NCI-H345 treated with DMSO at 0.1 percent for 48 hours (cell line): Measurements from ENCODE around the gene IL1RAPL2.
"Not testable (repeated sequence)": the region's sequence is repeated elsewhere in the genome, so short reads cannot be mapped to it uniquely, and the experiment has no call there.

Source experiments
- DNase-seq: peaks from one replicate; lab custom pipeline; 2025; ENCODE audit not compliant: unreplicated experiment; lab: John Stamatoyannopoulos, UW

IL1RAPL2 gene

DNA sequence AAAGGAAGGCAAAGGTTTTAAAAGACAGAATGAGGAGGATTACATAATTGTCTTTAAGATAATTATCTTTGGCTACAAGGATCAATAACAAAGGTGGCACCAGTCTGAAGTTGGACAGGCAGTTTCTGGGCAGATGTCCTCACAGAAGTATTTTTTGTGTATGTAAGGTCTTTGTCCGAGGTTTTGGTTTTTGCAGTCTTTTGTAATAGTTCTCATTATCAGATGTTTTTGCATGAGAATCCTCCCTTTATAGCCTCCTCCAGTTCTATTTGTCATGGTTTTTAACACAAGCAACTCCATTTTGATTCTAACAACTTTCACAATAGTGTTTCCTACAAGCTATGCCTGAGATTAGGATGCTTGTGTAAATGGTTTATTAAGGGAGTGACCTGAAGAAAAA is 286.2 kb downstream of the IL1RAPL2 start:
- no peak for DNase-seq

DNA sequence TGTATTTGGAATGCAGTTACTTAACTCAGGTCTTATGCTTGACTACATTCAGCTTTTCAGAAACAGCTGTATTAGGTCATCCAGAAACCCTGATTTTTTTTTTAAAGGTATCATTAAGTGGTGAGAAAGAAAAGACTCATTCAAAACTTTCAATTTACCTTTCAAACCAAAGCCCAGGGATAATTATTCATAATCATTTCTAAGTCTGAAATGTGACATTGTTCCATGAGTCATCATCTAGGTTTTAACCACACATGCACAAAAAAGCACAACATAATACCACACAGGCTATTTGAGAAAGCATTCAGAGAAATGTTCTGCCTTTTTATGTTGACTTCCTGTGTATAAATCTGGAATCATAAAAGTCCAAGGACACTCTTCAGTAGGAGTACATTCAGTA is 288.2 kb downstream of the IL1RAPL2 start:
- no peak for DNase-seq

DNA sequence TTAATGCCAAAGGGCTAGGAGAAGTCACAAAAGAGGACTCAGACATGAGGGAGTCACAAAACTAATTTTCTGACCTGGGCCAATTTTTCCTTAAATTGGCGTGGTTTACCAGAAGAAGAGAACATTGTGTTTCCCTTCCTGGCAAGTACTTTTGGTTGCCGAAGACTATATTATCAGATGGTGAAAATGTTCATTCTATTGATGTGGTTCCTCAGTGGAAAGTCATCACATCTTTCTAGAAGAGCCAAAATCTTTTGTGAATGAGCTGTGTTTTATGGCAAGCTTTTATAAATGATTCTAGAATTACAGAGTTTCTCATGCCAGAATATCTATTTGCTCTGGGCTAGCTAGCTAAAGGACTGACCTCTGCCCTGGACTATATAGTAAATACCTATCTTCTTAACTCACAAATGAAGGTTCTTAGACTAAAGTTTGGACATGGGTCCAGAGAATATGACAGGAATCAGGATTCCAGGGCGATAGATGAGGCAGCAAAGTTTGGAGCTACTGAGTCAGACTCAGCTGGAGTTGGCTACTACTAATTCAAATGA is 288.9 kb downstream of the IL1RAPL2 start:
- no peak for DNase-seq

DNA sequence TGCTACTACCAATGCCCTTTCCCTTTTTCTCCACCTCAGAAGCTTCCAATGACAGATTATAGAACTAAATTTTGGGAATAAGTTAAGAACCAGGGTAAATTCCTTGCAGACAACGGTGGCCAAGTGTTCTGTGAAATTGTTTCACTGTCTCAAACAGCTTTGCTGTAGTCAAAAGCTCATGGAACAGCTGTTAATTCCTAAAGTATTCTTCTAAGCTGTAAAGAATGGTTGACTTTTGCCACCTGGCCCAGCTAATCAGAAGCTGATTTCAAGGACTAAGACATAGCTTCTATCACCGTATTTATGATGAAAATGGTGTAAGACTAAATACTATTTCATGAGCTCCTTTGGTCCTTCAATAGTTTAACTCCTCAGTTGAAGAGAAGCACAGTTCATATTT is 297.5 kb downstream of the IL1RAPL2 start:
- DNase-seq: no peak

DNA sequence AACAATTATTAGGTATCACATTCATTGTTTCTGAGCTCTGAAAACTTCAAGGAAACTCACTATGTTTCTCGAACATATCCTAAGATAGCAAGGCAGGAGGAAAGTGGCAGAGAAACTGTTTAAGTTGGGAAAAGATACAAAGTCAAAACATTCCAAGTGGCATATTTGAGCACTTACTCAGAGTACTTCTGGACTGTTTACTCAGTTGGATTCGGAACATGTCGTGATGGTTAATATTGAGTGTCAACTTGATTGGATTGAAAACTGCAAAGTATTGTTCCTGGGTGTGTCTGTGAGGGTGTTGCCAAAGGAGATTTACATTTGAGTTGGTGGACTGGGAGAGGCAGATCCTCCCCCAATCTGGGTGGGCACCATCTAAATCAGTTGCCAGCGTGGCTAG is 298.3 kb downstream of the IL1RAPL2 start:
- no peak for DNase-seq

DNA sequence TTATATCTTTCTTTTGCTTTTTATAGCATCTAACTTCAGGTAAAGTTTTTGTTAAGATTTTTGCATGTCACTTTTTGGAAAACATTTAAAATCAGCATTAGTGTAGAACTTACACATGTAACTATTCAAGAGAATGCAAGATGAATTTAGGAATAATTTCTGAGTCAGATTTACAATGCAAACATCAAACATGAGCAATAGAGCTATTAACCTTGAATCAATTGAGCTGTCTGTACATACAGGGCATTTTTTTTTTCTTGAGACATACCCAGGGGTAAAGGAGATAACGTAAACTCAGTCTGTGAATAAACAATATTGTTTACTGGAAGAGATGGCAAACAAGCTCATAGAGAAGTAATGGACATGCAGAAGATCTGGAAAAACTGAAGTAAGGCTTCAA is 311.5 kb downstream of the IL1RAPL2 start:
- DNase-seq: no peak

DNA sequence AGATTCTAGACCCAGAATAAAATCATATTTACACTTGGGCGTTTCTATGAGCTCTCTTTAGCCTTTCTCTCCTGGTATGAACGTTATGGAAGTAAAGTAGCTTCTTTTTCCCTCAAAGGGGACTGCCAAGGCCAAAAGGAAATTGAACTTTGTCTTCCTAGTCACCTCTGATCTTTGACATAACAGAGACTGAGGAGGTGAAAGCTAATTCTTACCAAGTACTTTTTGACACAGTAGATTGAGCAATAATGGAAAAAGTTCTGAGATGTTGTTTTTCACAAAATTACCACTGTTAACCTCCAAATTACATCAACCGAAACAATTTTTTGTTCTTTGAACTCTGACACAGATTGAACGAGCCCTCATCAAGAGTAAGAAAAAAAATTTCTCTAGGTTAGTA is 336.1 kb downstream of the IL1RAPL2 start:
- DNase-seq: no peak

DNA sequence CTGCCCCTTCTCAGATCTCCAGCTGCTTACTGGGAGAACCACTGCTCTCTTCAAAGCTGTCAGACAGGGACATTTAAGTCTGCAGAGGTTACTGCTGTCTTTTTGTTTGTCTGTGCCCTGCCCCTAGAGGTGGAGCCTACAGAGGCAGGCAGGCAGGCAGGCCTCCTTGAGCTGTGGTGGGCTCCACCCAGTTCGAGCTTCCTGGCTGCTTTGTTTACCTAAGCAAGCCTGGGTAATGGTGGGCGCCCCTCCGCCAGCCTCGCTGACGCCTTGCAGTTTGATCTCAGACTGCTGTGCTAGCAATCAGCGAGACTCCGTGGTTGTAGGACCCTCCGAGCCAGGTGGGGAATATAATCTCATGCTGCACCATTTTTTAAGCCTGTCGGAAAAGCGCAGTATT is 343.7 kb downstream of the IL1RAPL2 start:
- not testable (repeated sequence) for DNase-seq

DNA sequence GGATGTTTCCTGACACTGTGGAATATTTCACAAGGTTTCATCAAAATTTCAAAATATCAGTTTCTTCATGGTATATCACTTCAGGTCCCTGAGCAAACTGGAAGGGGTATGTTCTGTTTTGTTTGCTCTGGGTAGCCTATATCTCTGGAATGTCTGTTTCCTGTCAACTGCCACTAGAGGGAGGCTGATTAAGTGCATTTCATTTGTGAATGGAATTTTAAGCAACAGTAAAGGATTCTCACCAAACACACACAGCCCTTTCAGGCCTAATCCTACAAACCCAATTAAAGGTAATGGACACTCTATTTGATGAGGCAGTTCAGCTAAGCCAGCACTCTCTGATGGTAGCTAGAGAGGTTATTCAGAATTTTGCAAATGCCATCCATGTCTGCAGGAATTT is 347.3 kb downstream of the IL1RAPL2 start:
- no peak for DNase-seq

DNA sequence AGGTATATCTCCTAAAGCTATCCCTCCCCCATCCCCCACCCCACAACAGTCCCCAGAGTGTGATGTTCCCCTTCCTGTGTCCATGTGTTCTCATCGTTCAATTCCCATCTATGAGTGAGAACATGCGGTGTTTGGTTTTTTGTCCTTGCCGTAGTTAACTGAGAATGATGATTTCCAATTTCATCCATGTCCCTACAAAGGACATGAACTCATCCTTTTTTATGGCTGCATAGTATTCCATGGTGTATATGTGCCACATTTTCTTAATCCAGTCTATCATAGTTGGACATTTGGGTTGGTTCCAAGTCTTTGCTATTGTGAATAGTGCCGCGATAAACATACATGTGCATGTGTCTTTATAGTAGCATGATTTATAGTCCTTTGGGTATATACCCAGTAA is 348.7 kb downstream of the IL1RAPL2 start:
- DNase-seq: not testable (repeated sequence)

DNA sequence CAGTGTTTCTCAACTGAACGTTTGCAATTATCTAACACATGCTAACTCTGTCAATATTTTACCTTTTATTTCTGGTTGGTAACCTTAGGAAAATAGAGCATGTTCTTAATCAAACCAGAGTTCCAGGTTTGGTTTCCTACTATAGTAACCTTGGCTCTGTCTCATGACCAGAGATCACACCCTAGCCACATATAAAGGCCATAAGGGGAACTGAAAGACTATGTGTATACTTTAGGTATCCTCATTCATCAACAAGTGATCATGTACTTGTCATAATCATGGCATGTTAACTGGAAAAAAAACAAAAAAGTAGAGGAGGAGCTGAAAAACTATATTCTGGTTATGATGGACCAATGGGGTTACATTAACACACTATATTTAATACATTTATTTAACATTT is 352.1 kb downstream of the IL1RAPL2 start:
- DNase-seq: no peak

DNA sequence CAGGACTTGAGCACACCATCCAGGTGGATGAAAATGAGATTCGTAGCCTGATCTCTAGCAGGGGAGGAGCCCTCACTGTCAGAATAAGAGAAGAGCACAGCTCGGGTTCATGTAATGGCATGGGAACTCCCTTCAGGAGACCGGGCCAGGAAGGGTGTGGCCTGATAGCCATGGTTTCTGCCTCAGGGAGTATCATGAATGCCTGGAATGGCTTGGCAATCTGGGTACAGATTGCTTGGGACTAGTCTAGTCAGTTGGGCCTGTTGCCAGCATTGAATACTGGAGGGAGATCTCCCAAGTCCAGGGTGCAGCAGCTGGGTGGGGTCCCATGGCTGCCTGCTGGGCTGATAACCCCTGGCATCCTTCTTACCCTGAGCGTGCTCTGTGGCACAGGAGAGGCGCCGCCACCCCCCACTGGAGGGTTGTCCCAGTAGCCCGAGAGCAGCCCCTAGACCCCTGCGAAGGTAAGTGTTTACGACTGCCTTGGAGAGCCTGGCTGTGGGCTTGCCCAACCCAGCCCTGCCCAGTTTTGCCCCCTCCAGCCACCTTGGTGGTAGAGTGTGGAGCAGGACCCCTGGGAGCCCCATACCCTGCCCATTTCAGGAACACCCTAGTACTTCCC is 355.7 kb downstream of the IL1RAPL2 start:
- DNase-seq: no peak

DNA sequence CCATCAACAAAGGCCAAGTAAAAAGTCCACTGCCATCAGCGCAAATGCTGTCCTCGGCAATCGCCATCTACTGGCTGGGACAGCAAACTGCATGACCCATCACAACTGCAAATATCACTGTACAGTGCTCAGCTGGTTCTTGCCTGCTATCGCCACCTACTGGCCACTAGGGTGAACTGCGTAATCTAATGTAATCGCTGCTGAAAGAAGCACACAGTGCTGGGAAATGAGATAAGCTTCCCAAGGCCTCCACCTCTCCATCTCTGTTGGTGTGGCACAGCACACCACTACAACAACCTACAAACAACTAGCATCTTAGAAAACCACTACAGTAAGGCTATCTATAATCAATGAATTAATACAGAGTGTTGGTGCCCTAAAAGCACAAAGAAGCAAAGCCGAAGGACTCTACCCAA is 356.2 kb downstream of the IL1RAPL2 start:
- peak; percentile 0 for DNase-seq

DNA sequence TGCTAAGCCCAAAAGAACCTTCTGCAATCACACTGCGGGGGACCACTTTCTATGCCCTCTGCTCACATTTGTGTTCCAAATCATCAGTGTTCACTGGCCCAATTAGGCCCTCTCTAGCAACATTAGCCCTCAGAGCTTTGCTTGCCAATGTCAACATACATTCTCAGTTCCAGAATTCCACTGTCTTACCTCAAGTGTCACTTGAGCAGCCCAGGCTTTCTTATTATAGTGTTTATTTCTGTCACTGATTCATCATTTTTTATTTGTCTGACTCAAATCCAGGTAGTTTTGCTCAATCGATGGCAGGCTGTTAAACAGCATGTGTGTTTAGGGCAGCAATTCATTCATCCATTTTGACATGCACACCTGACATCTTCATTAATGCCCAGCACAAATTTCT is 363.3 kb downstream of the IL1RAPL2 start:
- DNase-seq: no peak

DNA sequence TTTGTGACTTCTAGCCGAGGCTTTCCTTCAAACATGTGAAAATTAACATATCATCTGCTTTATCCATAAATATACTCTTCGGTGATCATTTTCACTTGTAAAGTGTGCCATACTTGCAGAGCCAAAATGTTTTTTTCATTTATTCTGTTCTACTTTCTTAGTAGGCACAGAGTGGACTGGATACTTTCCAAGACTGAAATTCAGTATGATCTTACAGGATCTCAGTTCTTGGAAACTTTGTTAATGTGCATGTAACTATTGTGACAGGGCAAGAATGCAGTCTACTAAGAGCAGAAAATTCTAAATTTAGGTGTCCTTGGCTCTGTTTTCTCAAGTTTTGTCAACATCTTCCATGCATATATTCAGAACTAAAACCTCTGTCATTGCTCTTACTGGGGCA is 369.6 kb downstream of the IL1RAPL2 start:
- no peak for DNase-seq

DNA sequence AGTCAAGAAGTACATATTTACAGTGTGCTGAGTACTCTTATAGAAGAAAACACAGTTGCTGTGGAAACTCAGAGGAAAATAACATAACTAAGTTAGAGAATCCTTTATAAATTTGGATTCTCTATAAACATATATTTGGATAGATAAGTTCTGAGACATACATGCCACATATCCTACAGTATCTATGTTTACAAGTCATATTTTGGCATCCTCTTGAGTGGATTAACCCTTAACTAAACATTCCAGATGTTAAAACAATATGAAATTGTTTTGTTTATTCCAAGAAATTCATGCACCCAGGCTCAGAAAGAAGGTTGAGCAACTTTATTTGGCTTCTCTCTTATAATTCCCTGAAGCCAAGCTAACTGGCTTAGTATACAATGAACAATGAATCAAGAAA is 387.3 kb downstream of the IL1RAPL2 start:
- no peak for DNase-seq

DNA sequence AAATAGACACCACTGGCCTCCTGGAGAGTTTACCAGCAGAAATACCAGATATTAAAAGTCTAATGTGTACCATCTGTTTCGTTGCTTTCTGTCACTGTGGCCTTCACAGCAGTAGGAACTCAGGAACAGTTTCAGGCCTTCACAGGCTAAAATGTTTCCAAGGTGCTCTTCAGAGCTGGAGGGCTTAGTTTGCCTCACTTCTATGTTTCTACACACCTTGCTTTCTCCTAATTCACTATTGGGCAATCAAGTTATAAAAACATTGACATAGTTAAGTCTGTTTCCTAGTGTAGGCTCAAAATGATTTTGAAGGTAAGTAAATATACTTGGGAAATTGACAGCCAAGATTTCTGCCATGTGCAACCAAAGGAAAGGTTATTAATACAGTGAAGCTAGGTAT is 395.9 kb downstream of the IL1RAPL2 start:
- DNase-seq: no peak

DNA sequence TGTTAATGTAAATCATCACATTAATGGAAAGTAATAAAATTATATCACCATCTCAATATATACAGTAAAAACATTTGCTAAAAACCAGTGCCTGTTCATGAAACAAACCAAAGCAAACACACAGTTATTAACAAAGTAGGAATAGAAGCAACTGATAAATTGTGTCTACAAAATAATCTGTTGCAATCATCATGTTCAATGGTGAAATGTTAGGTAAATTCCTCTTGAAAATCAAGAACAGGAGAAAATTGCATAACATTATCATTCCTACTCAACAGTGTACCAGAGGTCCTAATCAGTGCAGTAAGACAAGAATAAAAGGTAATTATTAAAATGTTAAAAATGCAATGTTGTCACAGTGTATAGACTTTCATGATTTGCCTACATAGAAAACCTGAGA is 402.2 kb downstream of the IL1RAPL2 start:
- DNase-seq: no peak

DNA sequence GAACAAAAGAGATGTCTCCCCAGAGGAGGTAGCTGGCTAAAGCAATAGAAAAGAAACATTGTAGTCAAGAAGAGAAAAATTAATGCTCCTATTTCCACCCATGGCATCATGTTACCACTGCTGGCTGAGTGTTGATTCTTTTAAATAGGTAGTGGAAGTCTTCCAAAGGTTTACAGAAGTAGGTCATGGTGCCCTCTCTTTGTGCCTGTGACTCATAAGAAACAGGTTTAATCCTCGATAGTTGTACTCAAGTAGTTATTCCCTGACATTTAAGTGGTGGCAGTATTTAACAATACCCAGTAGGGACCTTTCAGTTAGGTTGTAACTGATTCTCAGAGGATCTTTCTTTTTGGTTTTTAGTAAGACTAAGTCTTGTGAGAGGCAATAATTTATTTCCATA is 406.7 kb downstream of the IL1RAPL2 start:
- no peak for DNase-seq

DNA sequence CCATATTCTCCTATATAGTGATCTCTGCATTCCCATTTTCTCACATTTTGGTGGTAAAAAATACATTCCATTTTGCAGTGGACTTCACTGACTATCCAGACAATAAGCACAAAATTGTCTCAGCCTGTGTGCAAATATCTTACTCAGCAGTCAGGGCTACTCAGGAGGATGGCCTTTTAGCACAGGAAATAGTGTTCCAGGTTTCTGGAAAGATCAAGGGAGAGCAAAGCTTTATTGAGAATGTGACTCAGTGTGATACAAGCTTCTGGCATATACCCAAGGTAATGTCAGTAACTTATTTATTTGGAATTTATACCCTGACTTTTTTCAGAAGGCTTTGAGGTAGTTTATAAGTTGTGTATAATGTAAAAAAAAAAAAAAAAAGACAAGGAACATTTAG is 421.1 kb downstream of the IL1RAPL2 start:
- DNase-seq: no peak

DNA sequence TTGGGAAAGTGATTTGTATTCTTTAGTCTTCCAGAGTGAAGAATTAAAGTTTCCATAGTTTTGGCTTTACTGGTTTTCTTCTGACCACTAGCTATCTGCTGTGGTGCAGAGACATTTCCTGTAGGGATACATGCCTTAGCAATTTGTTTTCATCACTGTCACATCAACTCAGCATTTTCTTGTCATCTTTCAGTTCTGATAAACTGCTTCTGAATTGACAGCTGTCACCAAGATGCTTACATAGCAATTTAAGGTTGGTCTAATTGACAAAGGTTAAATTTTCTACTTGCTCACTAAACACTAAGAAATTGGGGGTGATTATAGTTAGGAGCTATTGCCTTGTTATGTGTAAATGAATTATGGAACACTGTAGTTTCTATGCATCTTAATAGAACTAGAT is 422.0 kb downstream of the IL1RAPL2 start:
- no peak for DNase-seq

DNA sequence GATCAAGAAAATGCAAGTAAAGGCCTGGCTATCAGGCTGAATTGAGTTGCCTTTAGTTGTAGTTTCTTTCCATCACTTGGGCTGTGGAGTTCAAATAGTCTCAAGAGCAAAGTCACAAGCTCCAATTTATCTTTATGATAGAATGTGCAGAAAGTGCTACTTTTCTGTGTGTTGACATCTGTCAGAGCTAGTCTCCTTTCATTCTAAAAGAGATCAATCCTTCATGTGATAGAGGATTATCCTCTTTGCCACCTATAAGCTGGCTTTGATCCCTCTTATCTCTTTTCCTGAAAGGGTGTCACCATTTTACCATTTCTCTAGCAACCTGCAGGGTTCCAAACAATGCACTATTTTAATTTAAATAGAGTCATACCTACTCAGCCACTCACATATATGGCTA is 429.5 kb downstream of the IL1RAPL2 start:
- DNase-seq: no peak

DNA sequence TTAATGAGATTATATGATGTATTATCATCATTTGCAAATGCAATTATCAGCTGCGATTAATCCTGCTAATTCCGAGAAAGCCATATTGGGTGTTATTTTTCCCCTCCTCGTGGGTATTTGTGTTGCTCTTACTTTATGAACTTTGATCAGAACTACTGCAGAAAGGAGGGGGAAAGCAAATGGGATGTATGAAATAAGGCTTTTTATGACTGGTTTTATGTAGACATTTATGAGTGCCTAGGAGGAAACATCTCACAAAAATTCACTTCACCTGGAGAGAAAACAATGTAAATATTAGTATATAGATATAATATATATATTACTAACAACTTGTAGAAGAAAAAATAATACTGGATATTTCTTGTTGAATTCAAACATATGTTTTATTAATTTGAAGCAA is 440.1 kb downstream of the IL1RAPL2 start:
- no peak for DNase-seq
